Measurements from ENCODE around the gene NCS1. TPM values are rescaled to one million over a fixed set of nuclear protein-coding genes. Genes with fewer than 3 reads are reported as not detected.

The NCS1 gene
- total and polyA plus RNA-seq, 12 donors = 4.0 to 87.6 (median 34.3) TPM

DNA sequence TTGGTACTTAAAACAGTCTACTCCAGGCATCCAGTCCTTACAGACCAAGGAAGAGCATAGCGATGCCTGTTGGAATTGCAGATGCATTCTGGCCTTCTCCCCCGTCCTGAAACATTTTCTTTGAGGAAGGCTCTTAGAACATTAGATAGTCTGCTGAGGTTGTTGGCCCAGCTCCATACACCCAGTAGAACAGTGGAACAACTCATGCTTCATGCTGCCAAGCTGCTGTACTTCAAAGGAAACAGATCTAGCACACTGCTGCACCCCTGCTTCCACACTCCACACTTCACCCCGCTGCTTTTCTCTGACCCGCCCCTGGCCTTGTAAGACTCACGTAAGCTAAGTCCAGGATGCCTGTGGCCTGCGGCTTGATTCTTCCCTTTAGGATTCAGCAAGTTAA lies 33.4 kb upstream of the NCS1 start:
- no peak overlapping the region for H3K4me3 ChIP-seq
- no peaks in the 10 kb centered on the region for H3K9me3 ChIP-seq (replicated peaks in 1 of 3)
- DNase-seq = peak; percentile 78 to 95 (median 93)
- WGBS, 4 donors = 23 to 51% (median 30%) methylated on average over 4 to 6 of the region's 6 CpGs
- intact Hi-C loops (cut with DNase I) = no loop called here
- peaks cover 0 to 4% of the 10 kb centered on the region in 2 donors for H3K36me3 ChIP-seq (replicated peaks in 1 of 2)
- peak overlapping the region in 4 of 5 donors; percentile 66 to 88 (median 76) for H3K27ac ChIP-seq
- peaks cover 6 to 20% of the 10 kb centered on the region in 2 donors for H3K4me1 ChIP-seq (replicated peaks in 1 of 2)
- H3K27me3 ChIP-seq = no peaks in the 10 kb centered on the region
- no peak for TF ChIP-seq POLR2A (IDR thresholded peaks at IDR 0.05)
- TF ChIP-seq, protein P1, sequence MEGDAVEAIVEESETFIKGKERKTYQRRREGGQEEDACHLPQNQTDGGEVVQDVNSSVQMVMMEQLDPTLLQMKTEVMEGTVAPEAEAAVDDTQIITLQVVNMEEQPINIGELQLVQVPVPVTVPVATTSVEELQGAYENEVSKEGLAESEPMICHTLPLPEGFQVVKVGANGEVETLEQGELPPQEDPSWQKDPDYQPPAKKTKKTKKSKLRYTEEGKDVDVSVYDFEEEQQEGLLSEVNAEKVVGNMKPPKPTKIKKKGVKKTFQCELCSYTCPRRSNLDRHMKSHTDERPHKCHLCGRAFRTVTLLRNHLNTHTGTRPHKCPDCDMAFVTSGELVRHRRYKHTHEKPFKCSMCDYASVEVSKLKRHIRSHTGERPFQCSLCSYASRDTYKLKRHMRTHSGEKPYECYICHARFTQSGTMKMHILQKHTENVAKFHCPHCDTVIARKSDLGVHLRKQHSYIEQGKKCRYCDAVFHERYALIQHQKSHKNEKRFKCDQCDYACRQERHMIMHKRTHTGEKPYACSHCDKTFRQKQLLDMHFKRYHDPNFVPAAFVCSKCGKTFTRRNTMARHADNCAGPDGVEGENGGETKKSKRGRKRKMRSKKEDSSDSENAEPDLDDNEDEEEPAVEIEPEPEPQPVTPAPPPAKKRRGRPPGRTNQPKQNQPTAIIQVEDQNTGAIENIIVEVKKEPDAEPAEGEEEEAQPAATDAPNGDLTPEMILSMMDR (IDR thresholded peaks at IDR 0.05) = peak in 2 of 6 experiments; percentile 11 to 14

DNA sequence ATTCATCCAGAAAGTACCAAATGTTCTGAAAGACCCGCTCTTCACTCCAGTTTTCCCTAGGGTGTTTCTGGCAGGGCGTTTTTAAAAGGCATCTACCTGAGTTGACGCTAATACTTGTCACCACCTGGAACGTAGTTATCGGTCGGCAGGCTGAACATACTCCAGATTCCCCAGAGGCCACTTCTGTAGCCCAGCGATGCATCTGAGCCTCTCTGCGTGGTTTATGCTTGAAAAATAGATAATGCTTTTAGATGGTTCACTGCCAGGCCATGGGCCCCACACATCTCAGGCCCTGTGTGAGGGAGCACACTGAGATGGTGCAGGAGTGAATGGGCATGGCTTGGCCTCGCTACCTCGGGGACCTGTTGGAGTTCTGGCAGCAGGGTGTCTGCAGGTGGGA lies 33.0 kb upstream of the NCS1 start:
- DNase-seq = no peak
- H3K9me3 ChIP-seq (replicated peaks in 1 of 3) = no peaks in the 10 kb centered on the region
- TF ChIP-seq POLR2A (IDR thresholded peaks at IDR 0.05) = no peak
- TF ChIP-seq, protein P1 (IDR thresholded peaks at IDR 0.05) = no peak
- H3K36me3 ChIP-seq (replicated peaks in 1 of 2) = peaks cover 0 to 4% of the 10 kb centered on the region in 2 donors
- H3K27me3 ChIP-seq = no peaks in the 10 kb centered on the region
- intact Hi-C loops (cut with DNase I) = no loop called here
- peak overlapping the region in 4 of 5 donors; percentile 66 to 88 (median 76) for H3K27ac ChIP-seq
- H3K4me1 ChIP-seq (replicated peaks in 1 of 2) = peaks cover 6 to 25% of the 10 kb centered on the region in 2 donors
- H3K4me3 ChIP-seq = no peak overlapping the region
- 82 to 89% (median 85%) methylated on average over 10 of the region's 10 CpGs for WGBS, 4 donors

DNA sequence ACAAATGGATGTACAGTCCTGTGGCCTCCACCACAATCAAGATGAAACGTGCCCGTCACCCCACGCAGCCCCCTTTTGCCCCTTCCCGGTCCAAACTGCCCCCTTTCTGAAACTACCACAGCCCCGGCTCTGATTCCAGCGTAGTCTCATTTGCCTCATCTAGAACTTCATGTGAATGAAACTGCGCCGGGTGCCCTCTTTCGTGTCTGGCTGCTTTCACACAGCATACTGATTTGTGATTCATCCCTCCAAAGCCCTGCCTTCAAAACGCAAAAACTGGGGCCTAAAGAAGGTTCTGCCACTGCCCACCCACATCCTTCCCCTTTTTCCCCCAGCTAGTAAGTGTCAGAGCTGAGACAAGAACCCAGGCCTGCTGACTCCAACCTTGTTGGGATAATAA lies 31.5 kb upstream of the NCS1 start:
- DNase-seq = no peak
- no peak overlapping the region for H3K27ac ChIP-seq
- H3K4me1 ChIP-seq (replicated peaks in 1 of 2) = peaks cover 6 to 34% of the 10 kb centered on the region in 2 donors
- intact Hi-C loops (cut with DNase I) = no loop called here
- TF ChIP-seq, protein P1 (IDR thresholded peaks at IDR 0.05) = no peak
- no peak for TF ChIP-seq POLR2A (IDR thresholded peaks at IDR 0.05)
- no peaks in the 10 kb centered on the region for H3K9me3 ChIP-seq (replicated peaks in 1 of 3)
- WGBS, 4 donors = 71 to 87% (median 81%) methylated on average over 10 of the region's 10 CpGs
- H3K27me3 ChIP-seq = no peaks in the 10 kb centered on the region
- H3K36me3 ChIP-seq (replicated peaks in 1 of 2) = no peaks in the 10 kb centered on the region
- no peak overlapping the region for H3K4me3 ChIP-seq

DNA sequence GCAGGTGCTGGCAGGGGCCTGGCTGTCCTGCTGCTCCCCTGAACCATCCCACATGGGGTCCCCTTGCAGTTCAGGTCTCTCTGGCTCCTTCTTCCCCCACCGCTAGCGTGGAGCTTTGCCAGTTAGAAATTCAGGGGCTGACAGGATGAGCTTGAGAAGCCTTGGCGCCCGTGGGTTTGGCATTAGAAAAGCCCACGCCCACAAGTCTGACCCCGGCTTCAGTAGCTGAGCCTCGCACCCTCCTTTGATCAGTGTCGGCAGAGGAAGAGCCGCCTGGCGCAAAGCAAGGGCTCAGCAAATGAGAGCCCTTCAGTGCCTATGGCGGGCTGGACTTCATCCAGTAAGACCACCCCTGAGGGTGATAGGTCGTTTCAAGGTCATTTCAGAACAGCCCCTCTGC lies 30.1 kb upstream of the NCS1 start:
- WGBS, 4 donors = 75 to 84% (median 78%) methylated on average over 9 to 12 of the region's 12 CpGs; no CpG with 5 or more reads in 1 of the 4 donors
- H3K27ac ChIP-seq = no peak overlapping the region
- H3K36me3 ChIP-seq (replicated peaks in 1 of 2) = no peaks in the 10 kb centered on the region
- H3K4me1 ChIP-seq (replicated peaks in 1 of 2) = peaks cover 6 to 34% of the 10 kb centered on the region in 2 donors
- DNase-seq = no peak
- TF ChIP-seq, protein P1 (IDR thresholded peaks at IDR 0.05) = no peak
- no peak for TF ChIP-seq POLR2A (IDR thresholded peaks at IDR 0.05)
- no peak overlapping the region for H3K4me3 ChIP-seq
- no peaks in the 10 kb centered on the region for H3K27me3 ChIP-seq
- intact Hi-C loops (cut with DNase I) = no loop called here
- no peaks in the 10 kb centered on the region for H3K9me3 ChIP-seq (replicated peaks in 1 of 3)
